GM19467 (cell line): ENCODE data around the gene AATK.
"Not testable (repeated sequence)": the region's sequence is repeated elsewhere in the genome, so short reads cannot be mapped to it uniquely, and the experiment has no call there.

Source experiments
- ATAC-seq: cut with Tn5 transposase; IDR thresholded peaks from one replicate; pipeline ENCODE4 v1.9.1; 2021; ENCODE audit warnings: mild to moderate bottlenecking, moderate library complexity; ENCODE audit not compliant: unreplicated experiment

Gene AATK

DNA sequence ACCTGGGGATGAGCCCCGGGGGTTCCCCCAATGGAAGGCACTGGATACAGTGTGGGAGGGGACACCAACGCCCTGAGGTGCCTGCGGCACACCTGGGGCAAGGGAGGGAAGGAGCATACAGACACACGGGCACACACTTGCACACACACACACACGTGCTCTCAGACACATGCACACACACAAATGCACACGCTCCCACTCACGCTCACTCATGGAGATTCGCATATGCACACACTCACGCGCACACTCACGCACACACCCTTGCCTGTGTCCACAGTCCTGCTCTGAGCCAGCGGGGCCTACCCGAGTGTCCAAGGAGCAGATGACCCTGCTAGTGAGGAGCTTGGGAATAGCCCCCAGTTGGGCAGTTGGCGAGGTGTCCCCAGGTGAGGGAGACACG is 17.4 kb downstream of the AATK start:
- ATAC-seq = no peak

DNA sequence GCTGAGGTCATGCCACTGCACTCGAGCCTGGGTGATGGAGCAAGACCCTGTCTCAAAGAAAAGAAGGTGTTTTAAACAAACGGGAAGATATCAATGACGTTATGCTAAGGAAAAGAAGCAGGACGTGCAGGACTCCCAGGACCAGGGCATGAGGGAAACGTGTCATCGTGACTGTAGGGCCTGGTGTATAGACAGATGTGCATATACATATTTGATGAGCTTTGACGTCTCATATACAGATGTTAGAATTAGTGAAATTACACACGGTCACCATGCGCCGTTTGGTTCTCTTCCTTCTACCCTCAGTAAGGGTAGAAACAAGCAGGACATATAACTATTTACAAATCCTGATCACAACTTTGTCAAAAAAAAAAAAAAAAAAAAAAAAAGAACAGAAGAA is 18.3 kb downstream of the AATK start:
- no peak for ATAC-seq

DNA sequence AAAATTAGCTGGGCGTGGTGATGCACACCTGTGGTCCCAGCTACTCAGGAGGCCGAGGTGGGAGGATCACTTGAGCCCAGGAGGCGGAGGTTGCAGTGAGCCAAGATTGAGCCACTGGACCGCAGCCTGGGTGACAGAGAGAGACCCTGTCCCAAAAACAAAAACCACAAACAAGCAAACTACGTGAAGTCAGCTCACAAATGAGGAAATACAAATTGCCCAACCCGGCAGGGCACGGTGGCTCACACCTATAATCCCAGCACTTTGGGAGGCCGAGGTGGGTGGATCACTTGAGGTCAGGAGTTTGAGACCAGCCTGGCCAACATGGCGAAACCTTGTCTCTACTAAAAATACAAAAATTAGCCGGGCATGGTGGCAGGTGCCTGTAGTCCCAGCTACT is 19.8 kb downstream of the AATK start:
- ATAC-seq = not testable (repeated sequence)

DNA sequence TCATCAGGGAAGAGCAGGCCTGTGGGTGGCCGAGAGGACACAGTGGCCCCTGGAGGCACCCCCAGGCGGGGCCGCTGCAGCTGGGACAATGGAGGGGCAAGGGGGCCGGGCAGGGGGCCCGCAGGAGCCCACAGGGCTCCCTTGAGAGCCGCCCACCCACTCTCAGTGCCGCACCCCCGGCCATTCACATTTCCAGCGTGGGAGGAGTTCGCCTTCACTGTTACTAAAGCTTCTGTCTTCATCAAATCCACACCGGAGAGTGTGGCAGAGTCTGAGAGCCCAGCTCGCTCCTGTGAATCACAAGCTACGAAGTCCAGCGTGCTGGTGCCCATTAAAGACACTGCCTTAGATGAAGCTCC is 21.6 kb downstream of the AATK start:
- no peak for ATAC-seq

DNA sequence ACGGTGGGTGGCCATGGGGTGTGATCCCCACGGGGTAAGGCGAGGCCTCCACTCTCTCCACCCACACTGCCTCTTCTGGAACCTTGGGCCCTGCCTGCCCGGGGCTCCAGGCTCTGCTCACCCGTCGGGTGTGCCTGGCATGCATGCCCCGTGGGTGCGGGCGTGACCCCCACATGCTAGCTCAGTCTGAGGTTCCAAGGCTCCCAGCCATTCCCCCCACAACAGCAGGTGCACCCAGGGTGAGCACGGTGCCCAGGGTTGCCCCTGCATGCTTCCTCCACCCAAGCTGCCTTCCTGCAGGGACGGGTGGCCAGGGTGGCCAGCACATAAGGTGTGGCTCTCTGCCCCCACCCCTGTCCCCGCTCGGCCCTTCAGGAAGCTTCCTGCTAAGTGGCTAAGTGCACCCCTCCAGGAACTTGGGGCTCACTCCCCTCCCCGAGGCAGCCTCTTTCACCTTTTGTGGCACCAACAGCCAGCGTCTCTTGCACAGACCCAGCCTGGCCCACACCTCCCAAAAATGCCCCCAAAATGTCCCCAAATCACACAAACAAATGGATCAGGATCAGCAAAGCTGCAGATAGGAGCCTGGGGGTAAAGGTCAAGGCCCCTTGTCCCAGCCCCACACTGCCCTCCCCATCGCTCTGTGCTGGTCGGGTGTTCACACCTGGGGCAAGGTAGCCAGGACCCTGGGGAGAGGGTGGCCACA is 22.2 kb downstream of the AATK start:
- ATAC-seq = no peak

DNA sequence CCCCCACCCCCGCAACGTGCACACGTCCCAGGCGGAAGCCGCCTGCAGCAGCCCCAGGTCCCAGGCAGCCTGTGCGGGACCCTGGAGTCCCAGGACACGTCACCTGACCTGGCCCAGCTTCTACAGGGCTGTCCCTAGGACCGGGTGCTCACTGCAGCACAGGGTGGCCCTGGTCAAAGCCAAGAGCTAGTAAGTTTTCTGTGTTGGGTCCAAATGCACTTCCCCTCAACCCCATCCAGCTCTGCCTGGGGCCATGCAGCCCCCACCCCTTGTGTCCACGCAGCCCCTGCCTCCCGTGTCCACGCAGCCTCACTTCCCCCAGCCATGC is 22.9 kb downstream of the AATK start:
- ATAC-seq = no peak

DNA sequence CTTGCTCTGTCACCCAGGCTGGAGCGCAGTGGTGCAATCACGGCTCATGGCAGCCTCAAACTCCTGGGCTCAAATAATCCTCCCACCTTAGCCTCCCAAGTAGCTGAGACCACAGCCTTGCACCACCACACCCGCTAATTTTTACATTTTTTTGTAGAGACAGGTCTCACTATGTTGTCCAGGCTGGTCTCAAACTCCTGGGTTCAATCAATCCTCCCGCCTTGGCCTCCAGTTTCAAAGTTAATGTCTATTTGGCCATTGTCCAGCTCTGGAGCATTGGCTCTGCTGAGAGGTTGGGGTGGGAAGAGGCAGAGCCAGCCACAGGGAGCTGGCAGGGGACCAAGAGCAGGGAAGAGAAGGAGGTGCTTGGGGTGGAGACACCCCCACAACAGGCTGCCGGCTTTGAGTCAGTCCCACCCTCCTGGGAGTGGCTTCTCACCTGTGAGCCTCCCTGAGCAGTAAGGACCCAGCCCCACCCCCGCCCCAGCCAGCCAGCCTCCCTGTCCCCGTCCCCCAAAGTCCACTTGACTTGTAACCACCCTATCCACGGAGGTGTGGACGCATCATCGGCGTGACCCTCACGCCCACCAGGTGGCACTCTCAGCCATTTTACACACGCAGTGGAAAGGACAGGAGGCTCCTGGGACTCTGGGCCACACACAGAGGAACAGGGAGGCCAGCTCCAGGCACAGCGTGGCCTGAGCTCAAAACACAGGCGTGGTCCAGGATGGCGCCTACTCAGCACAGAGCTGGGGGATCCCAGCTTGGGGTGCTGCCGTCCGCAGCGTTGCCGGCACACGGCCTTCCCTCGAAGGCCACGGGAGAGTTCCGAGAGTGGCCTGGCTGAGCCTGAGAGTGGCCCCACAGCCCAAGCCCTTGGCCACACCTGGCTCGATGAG is 23.5 kb downstream of the AATK start:
- no peak for ATAC-seq

DNA sequence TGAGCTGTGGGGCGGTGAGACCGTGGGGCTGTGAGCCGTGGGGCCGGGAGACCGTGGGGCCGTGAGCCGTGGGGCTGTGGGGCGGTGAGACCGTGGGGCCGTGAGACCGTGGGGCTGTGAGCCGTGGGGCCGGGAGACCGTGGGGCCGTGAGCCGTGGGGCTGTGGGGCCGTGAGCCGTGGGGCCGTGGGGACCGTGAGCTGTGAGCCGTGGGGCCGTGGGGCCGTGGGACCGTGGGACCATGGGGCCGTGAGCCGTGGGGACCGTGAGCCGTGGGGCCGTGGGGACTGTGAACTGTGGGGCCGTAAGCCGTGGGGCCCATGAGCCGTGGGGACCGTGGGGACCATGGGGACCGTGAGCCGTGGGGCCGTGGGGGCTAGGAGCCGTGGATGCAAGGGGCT is 25.3 kb downstream of the AATK start:
- ATAC-seq = no peak

DNA sequence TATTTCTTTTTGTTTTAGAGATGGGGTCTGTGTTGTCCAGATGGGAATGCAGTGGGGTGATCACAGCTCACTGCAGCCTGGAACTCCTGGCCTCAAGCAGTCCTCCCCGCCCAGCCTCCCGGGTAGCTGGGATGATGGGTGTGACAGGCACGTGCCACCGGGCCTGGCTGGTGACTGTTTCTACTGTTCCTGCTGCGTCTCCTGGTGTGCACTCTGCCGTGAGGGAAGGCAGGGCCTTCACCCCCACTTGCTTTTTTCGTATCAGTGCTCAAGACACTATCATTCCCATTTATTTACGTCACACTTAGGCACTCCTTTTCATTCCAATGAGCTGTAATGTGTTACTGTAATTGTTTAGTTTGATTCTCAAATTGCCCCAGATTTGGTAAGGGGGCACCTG is 26.0 kb downstream of the AATK start:
- no peak for ATAC-seq

DNA sequence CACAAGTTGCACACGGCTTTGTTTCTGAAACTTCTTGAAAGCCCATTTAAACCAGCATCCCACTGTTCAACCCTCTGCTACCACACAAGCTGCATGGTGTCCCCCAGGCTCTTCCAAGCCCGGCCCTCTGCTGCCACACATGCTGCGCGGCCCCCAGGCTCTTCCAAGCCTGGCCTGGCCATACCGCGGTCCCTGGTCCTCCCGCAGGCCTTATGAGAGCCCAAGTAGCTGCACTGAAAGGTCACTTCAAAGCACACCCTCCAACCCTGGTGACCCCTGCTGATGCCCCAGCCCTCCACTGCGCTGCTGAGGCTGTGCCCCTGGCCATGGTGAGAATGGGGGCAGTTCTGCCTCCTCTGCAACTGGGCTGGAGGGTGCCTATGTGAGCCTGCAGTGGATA is 26.6 kb downstream of the AATK start:
- ATAC-seq = no peak

DNA sequence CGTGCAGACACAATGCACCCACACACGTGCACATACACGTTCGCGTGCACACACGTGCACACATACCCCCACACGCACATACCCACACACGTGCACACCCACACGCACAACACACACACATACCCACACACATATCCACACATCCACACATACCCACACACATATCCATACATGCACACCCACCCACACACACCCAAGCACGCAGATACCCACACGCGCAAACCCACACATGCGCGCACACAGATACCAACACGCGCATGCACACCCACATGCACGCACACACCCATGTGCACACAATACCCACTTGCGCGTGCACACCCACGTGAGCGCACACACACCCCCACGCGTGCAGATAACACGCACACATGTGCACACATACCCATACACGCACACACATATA is 27.5 kb downstream of the AATK start:
- ATAC-seq = no peak

DNA sequence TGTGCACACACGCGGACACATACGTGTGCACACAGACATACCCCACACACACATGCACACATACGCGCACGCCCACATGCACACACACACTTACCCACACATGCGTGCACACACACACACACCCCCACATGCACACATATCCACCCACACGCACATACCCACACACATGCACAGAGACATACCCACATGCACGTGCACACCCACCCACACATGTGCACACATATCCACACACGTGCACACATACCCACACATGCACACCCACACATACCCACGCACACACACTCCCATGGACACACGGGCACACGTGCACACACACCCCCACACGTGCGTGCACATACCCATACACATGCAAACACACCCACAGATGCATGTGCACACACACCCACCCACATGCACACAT is 27.9 kb downstream of the AATK start:
- ATAC-seq = no peak

DNA sequence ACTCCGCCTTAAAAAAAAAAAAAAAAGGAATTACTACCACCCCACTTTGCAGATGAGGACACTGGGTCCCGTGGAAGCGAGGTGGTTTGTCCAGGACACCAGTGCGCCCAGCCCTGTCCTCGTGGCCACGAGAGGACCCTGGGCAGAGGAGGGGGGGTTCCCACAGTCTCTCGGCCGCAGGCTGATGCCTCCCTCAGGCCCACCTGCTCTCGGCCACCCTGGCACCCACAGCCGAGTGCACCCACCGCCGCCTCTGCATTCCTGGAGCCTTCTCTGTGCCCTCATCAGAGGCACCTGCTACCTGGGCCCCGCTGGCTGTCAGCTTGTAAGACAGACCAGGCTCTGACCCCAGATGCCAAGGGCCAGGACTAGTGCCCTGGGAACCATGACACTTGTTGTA is 28.8 kb downstream of the AATK start:
- no peak for ATAC-seq

DNA sequence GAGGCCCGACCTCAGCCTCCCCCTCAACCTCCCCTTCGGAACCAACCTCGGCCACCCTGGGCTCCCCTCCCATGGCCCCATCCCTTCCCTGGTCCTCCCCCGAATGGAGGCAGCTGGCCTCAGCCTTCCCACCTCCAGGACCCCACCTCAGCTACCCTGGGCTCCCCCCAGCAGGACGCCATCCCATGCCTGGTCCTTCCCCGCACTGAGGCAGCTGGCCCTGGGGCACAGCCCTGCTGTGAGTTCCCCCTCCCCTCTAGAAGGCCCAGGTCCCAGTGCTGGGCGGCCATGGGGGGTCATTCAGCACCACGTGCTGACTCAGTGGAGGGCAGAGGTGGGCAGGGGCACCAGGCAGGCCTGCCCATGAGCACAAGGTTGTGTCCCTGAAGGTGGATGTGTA is 29.7 kb downstream of the AATK start:
- no peak for ATAC-seq

DNA sequence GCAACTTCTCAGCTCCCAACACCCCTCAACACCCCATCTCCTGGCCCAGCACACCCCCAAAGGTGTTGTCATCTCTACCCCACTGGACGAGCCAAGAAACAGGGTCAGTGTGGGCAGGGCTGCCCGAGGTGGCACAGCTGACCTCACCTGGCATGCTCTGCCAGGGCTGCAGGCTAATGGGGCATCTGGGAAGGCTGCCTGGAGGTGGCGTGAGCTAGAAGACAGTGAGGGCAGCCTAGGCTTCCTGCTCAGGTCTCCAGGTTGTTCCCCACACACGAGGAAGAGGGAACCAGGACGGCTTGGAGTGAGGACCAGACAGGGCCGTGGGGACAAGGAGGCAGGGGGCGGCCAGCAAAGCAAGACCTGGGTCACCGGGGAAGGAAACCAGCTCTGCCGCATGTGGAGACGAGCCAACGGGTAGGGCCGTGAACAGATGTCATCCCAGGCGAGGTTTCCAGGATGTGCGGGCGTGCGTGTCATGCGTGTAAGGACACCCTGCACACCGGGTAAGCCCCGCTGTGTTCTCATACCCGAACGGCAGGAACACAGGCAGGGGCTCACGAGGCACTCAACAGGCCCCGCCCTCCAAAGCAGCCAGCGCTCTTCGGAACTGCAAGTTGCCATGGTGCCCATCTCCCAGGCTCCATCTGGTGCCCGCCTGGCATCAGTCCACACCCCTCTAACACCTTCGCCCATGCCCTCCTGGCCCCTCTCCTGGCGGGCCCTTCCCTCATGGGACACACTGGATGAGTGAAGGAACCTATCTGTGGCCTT is 30.3 kb downstream of the AATK start:
- no peak for ATAC-seq

DNA sequence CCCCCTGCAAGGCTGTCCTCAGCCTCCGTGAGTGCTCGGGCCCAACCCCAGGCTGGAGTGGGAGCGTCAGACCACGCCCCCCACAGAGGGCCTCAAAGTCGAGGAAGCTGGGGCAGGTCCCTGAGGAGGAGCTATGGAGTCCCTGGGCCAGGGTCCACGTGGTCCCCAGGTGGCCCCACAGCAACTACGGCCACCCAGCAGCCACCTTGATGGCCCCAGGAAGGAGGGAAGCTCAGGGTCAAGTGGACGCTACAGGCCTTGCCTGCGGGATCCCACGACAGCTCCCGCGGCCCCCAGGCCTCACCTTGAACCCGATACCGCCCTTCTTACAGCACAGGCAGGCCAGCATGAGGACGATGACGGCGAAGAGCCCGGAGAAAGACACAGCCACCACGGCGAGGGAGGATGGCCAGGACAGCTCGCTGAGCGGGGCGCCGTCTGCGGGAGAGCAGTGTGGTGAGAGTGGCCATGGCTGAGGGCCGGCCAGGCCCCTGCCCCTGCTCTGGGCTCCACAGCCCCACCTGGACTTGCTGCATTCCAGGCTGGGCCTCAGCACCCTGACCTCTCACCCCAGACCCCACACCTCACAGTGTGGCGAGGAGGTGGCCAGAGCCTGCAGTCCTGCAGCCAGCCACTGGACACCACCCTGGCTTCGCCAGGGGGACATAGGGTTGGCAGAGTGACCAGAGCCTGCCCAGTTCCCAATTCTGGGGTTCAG is 31.8 kb downstream of the AATK start:
- no peak for ATAC-seq

DNA sequence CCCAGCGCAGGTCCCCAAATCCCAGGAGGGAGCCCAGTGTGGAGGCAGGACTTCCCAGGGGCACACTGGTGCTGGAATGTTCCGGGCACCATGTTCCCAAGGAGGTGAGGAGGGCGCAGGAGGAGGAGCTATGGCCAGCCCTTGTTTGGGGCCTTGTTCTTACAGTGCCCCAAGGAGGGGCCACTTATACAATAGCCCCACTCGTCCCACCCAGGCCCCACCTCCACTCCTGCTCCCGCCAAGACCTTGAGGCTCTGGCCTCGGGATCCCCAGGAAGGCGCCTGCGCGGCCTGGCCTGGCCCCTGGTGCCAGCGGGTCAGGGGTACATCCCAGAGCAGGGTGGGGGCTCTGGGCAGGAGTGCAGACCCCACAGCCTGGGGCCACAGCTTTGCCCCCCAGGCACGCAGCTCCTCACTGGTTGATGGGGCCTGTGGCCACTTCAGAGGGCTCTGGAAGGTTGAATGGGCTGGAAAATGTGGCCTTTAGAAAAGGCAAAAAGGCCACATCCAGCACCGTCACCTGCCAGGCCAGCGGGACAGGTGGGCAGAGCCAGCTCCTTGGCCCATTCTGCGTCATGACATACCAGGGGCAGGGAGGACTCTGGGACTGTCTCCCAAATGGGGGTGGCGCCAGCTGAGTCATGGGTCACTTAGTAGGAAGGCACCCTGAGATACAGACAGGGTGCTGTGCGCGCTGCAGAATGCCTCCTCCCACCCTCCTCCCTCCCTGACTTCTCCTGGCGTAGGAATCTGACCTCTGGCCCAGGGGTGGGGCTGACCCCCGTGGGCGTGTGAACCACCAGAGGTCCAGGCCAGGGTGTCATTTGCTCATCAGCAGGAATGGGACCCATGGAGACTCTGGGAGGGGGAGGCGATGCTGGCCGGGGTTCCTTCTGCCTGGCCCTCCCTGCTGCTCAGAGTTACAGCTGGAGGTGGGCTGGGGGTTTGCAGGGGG is 33.0 kb downstream of the AATK start:
- ATAC-seq = no peak

DNA sequence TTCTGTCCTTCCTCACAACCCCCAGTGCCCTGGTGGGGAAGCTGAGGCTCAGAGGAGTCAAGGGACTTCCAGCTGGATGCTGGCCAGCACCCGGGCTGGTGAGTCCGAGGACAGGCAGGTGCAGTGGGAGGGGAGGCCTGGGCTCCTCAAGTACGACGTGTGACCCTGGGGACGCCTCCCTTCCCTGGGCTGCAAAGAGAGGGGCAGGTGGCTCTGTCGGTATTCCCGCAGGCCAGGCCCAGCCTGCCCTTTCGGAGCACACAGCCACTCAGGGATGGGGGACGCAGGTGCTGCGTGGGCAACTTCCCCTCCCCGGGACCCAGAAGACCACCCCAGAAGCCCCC is 33.9 kb downstream of the AATK start:
- ATAC-seq = no peak

DNA sequence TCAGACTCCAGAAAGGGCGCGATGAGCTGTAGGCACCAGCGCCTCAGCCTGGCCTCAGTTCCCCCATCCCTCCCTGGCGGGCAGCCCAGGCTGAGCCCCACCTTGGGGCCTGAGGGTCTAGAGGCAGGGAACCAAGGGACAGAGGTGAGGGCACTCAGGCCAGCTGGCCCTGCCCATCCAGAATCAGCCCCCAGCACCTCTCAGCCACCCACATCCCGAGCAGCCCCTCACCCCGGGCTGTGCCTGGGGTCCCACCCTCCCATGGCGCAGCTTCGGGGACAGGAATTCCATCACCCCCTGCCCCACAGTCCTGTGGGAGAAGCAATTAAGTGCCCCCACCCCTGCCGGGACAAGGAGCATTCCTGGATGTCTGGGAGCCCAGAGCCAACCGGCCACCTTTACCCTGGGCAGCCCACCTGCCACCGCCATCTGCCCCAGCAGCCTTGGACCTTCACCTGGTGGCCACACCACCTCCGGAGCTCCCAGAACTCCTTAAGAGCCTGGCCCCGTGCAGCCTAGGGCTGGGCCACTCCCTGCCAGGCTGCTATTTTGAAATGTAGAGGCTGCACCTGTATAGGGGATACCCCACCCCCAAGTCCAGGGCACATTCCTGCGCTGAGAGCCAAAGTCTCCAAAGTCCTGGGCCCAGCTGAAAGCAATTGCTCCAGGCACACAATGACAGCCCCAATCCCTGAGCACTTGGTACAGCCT is 34.4 kb downstream of the AATK start:
- ATAC-seq = no peak
